Inferior parietal cortex (tissue), 1 donor: ENCODE measurements around the gene SLC25A41.
"Not testable (repeated sequence)": the region's sequence is repeated elsewhere in the genome, so short reads cannot be mapped to it uniquely, and the experiment has no call there.

Experiments
- DNase-seq: peaks from one replicate; pipeline ENCODE4 v3.0.0-alpha.2; 2016; ENCODE audit errors: extremely low spot score

SLC25A41 gene

DNA sequence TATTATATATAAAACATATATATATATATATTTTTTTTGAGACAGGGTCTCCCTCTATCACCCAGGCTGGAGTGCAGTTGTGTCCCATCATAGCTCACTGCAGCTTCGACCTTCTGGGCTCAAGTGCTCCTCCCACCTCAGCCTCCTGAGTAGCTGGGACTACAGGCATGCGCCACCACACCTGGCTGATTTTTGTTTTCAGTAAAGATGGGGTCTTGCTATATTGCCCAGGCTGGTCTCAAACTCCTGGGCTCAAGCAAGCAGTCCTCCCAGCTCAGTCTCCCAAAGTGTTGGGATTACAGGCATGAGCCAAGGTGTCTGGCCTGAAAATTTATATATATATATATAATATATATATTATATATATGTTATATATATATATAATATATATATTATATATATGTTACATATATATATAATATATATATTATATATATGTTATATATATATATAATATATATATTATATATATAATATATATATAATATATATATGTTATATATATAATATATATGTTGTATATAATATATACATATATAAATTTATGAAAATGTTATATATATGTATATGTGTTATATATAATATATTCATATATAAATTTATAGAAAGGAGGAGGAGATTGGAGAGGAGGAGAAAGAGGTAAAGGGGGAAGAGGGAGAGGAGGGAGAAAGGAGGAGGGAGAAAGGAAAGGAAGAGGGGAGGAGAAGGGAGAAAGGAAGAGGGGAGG lies 4.7 kb downstream of the SLC25A41 start:
- not testable (repeated sequence) for DNase-seq

DNA sequence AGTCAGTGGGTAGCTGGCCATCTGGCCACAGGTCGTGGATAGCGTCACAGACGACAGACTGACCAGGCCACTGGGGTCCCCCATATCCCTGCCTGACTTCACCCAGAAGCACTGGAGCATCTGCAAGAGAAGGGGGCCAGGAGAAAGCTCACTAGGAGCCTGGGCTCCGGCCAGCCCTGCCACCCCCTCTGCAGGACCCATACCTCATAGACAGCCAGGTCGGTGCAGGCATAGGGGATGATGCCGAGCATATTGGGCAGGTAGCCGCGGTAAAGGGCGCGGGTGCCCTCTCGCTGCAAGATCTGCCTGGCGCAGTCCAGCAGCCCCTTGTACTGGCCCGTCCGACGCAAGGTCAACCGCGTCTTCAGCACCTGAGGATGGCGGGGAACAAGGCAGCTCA lies 6.4 kb downstream of the SLC25A41 start:
- DNase-seq, result no peak

DNA sequence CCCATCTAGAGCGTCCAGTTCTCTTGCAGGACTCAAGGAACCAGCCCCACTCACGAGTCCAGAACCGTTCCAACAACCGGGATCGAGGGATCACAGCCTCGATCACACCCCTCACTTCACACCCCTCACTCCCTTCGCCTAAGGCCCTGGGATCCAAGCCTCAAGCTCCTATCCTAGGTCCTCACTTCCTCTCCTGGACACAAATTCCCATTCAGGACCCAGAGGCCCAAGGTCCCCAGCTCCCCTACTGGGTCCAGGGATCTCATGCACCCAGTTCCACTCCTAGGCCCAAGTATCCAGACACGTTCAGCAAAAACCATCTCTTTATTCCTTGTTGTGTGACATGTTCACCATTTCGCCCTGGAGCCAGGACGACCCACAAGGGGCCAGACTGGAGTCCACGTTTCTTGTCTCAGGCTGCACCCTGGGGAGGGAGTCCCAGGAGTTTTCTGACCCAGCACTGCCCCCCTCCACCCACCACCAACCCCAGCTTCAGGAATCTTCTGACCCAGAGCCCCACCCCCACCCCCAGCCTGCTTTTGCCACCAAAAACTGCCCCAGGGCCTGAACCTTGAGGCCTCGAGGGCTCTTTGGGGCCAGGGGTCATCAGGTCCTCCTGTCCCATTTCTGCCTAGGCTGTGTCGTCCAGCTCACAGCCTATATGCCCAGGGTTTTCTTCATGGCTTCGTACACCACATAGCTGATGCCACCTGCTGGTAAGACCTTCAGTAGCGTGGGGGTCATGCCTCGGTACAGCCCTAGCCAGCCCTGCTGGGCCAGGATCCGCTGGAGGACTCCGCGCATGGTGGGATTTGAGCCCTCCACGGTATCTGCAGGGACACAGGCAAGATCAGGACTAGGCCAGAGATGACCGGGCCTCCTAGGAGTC lies 7.6 kb downstream of the SLC25A41 start:
- no peak for DNase-seq

DNA sequence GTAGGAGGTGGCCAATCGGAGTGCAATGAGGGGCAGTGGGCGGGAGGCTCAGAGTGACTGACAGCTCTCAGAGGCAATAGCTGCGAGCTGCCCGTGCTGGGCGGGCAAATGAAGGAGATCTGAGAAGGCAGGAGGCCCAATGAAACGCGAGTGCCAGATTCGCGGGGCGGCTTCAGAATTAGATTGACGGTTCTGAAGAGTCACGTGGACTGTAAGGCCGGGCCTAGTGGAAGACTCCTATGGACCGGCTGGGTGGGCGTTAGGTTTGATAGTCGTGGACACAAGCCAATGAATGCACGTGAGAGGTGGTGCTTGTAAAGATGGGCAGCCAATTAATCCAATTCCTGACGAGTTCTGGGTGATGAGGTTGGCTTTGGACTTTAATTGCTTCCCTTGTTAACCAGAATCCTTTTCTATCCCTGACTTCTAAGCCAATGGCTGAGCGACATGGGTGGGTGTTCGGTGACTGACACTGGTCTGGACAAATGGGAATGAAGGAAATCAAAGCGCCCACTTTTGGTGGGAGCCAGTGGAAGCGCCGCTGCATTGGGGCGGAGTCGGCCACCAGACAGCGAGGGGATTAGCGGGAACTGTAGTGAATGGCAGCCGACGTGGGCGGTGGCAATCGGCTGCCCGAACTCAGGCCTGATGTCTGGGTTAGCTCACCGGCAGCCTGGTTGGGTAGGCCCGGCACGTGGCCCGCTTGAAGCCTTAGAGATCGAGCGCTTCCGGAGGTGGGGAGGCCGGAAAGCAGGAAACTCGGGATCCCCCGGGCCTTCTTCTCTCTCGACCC lies 8.4 kb downstream of the SLC25A41 start:
- peak; percentile 100 for DNase-seq

DNA sequence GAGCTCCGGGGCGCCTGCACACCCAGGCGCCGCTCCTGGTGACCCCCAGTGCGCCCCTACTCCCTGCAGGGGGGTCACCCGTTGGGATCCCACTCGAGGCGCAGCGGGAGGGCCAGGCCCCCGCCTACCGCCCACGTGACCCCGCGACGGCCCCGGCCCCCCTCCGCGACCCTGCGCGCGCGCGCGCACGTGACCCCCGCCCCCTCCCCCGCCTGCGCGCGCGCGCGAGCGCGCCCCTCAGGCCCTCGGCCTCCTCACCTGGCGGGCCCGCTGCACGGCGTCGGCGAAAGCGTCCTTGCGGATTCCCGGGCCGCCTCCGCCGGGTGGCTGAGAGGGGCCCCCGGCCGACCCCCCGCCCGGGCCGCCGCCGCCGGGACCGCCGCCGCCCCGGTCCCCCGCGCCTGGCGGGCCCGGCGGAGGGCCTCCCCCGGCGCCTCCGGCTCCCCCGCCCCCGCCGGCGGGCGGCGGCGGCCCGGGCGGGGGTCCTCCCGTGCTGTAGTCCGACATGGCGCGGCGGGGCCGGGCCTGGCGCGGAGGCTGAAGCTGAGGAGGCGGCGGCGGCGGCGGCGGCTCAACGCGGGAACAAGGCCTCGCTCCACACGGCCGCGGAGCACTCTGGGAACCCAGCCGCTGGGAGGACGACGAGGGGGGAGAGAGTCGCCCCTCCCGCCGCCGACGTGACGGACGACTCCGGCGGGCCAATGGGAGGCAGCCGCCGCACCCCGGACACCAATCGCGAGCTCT lies 9.2 kb downstream of the SLC25A41 start, which contains the start of gene KHSRP:
KHSRP (minus strand) TSS at position 617 of the 744 bp plus-strand sequence; CDS start at position 507, 110 bp downstream.
- no peak for DNase-seq

DNA sequence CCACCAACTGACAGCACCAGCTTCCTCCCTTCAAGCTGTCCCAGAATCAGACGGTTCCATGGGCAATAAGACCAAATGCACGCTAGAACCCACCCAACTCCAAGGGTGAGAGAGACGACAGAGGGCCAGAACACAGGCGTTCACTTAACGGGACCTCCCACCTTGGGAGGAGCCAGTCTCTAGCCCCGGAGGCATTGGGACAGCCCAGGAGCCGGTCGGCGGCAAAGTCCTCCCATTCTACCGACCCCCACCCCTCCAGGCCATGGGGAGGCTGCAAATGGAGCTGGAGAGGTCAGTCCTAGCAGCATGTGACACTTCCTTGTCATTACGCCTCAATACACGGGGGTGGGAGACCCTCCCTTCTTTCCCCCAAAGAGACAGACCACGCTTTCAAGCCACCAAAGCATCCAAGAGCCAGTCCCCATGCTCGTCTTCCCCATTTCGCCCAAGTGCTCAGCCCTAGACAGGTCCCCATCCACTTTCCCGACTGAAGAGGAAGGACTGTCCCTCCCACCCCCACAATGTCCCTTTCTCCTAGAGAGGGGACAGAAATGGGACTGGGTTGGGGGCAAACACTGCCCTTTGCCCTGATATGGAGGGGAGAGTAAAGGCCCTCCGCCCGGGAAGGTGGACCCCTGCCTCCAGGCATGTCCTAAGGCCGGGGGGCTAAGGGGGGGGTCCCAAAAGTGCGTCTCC lies 9.9 kb downstream of the SLC25A41 start:
- DNase-seq, result no peak

DNA sequence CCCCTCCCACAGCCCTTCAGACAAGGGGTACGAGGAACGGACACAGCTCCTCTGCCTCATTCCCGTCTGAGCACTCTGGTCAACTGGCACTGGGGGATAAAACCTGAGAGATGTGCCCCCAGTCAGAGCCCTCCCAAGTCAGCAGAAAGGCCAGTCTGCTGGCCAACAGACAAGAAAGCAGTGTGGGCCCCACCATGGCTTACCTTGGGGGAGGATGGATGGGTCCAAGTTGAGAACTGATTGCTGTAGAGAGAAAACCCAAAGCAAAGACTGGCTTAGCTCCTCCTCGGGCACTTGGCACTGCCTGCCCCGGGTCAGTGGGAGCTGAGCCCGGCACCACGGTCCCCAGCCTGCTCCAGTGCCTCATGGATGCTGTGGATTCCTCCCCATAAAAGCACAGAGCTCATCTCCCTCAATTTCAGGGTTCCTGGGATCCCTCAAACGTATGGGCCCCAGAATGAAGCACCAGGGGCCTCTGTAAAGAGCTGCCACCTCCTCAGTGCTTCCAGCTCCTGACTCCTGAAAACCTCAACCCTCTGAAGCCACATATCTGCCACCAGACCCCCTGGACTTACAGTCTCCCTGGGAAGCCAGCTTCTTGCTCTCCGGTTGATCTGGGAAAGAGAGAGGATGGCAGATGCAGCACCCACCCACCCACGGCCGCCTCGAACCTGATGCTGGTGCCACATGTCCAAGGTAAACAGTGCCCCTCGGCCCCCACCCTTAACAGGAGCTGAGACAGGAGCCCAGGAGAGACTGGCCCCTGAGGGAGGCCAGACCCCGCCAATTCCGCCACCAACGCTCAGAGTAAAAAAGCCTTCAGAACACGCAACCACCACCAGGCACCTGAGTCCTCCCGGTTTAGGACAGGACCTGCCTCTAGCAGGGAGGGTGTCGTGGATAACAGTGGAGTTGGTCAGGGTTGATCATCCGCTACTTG lies 12.2 kb downstream of the SLC25A41 start:
- no peak for DNase-seq

DNA sequence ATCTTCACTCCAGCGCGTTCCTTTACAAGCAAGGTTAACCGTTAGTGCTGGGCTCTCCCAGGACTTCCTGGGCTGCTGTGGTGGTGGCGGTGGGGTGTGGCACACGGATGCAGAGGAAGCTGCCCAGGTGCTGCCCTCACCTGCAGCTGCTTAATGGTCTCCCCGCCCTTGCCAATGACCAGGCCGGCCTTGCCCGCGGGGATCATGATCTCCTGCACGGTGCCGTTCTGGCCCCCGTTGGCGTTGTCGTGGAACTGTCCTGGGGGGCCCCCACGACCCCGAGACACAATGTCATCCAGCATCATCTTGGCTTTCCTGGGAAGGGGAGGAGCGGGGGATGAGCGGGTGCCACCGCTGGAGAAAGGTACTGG lies 15.0 kb downstream of the SLC25A41 start:
- DNase-seq, result no peak

DNA sequence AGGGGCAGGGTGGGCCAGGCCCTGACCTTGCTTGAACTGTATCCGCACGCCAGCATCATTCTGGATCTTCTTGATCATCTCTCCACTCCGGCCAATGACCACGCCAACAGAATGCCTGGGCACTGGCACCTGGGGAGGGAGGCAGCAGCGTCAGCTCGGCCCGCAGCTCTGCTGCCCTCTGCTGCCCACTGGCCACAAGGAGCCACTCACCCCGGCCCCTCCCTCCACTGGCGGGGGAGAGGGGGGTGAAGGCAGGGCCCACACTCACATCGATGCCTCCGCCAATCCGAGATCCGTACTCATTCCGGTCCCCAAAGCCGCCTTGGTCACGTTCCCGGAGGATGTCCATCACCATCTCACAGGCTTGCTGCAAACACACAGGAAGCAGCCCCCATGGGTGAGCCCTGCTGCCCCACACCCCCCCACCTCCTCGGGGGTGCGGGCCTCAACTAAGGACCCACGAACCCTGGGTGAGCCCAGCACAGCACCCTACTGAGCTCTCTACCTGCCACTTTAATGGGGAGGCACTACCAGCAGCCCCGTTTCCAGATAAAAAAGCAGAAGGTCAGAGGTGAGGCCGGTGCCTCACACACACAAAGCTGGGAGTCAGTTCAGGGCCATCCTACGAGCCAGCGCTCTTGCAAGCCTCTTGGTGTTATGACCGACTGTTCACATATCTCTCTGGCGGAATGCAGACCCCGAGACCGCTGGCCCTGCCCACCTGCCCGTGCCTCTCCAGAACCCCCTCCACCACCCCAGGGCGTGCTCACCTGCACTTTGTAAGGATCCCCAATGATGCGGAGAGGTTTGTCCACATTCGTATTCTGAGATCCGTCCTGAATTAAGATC lies 15.6 kb downstream of the SLC25A41 start:
- DNase-seq, result no peak

DNA sequence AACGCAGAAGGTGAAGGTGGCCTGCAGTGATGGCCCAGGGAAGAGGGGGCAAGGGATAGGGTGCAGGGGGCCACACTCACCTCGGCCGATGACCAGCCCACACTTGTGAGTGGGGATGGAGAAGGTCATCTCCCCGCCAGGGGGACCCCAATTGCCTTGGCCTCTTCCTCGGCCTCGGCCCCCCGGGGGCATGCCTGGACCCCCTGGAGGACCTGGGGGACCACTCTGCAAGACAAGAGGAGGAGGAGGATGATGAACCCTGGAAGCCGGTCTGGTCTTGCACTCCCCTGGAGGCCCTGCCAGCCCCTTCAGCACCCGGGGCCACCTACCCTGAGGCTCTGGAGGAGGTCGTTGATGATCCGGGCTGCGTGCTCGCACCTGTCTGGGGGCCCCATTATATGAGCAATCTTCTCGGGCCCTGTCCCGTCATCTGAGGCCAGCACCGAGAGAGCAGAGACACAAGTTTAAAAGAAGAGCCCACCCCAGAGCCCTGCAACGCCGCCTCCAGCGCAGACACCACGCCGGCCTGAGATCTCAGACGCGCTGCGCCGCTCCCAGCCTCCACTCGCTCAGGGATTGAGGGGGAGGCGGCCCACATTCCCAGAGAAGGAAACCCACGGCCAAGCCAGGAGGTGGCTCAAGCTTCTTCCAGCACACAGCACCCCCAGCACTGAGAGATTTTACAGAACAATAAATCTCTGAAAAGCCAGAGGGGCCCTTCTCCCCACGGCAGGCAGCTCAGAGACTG lies 16.7 kb downstream of the SLC25A41 start:
- DNase-seq, result no peak

DNA sequence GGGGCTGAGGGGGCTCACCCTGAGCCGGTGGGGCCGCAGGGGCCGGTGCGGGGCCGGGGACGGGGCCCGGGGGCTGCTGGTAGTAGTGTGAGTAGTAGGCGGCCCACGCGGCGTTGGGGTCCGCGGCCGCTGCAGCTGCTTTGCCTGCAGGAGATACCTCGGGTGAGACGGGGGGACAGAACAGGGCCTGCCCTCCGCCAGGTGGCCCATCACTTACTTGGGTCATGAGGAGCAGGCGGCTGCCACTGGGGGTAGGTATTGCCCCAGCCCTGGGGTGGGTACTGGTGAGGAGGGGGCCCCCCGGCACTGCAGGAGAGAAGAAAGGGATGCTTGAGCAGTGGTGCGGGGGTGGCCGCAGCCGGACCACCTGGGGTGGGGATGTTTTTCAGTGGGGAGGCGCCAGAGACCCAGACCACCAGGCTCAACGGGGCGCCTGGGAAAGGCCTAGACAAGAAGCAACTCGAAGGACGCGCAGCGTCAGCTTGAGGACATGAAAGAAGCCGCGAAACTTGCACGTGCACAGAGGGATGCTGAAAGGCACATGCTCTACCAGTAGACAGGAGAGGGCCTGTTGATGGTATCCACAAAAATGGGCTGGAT lies 17.9 kb downstream of the SLC25A41 start:
- DNase-seq, result no peak

DNA sequence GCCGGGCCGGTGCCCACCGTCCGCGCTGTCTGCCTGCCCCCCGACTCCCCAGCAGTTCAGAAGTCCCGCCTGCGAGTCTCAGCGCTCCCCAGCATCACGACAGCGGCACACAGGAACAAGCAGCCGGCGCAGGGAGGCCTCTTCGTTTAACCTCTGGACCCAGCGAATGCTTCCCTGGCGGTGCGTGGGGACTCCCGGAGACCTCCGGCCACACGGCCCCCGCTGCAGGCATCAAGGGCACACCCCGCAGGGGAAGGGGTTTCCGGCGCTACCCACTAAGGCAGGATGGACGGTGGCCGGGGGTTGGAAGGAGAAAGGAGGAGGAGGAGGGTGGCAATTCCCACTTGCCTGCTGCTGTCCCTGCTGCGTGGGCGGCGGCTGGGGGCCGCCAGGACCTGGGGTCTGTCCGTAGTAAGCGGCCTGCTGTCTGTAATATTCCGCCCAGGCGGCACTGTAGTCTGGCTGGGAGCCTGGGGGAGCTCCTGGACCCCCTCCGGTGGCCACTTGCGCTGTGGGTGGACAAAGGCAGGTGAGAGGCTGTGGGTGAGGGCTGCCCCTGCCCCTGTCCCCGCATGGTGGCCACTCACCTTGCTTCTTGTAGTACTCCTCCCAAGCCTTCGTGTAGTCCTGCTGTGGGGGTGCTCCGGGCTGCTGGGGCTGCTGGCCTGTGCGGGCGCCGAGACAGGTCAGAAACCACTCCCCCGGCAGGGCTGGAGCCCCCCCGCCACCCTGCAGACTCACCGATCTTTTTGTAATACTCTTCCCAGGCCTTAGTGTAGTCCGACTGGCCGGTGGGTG lies 18.6 kb downstream of the SLC25A41 start:
- DNase-seq, result no peak

DNA sequence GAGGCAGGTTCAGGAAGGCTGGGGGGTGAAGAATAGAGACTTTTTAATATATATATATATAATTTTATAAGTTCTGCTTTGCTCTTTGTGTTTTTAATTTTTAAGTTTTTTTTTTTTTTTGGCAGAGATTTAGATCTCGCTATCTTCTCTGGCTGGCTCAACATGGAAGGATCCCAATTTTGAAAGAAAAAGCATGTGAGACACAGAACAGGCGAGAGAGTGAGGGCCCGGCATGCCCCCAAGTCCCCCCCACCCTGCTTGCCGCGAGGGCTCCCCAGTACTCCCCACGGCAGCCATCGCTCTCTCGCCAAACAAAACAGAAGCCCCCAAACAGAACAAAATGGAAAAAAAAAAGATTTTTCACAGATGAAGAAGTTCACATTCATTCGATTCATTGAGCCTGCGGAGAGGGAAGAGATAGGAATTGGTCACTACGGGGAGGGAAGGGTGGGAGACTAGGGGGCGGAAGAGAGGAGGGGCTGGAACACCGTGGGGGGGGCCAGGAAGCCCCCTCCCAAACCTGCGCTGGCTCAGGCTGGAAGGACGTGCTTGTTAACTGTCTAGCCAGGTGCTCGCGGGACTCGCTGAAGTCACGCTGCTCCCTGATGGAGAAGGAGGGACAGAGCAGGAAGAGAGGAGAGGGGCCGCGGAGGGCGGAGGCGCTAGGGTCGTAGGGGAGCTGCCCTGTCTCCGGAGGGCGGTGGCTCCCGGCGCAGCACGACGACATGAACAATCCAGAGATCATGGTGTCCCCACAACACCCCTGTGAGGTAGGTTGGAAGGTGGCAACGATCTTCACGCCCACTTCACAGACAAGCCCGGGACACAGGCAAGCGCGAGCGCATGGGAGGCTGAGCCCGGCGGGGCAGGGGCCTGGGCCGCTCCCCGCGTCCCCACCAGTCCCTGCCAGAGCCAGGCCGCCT lies 19.6 kb downstream of the SLC25A41 start:
- no peak for DNase-seq

DNA sequence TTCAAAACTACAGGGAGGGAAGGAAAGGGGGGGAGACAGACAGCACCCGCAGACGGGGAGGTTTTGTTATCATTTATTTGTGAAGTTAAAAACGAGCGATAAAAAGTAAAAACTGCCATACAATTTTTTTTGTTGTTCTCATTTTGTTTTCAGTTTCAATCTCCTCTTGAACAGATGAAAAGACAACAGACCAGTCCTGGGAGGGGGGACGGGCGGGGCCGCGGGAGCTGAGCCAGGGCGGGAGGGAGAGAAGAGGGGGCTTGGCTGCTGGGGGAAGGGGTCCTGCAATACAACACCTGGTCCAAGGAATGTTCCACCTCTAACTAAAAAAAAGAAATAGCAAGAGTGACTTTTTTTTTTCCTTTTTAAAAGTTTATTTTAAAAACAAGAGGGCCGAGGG lies 20.3 kb downstream of the SLC25A41 start:
- DNase-seq, result no peak

DNA sequence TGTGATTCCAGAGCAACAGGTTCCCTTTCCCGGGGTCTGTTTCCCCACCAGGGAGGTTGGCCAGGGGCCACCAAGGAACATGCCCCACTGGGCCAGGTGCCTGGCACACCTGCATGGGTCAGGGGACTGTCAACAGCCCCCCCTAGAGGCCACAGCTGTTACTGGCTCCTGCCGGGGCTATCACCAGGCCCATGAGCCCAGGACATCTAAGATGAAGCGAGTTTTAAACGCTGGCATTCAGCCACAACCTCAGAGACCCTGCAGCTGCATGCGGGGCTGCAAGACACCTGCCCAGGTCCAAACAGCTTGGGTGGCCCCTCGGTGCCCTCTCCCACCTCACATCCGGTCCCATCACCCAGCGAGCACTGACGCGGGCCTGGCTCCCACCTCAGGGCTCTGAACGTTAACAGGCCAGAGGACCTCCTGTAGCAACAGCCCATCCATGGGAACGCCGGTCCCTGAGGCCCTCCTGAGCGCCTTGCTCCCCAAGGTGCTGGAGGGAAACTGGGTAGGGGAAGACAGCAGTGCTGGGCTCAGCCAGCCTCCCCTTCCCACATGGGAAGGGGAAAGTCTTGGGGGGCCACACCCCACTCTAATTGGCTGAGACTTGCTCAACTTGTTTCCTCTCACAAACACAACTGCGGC lies 21.0 kb downstream of the SLC25A41 start:
- DNase-seq, result no peak
